Body of pancreas (tissue), 4 donors: ENCODE data around the gene KLK15. TPM values are rescaled to one million over a fixed set of nuclear protein-coding genes. Genes with fewer than 3 reads are reported as not detected.

ENCODE experiments used
- ATAC-seq: fragments of 150-250 bp; one replicate; pipeline ENCODE4 v1.9.1; 2016
- DNase-seq, 4 donors: peaks; one replicate each; pipeline ENCODE4 v3.0.0-alpha.2; 2019
- H3K27ac ChIP-seq, 4 donors: fragments of 200-600 bp; sonication (generic); 1 replicate in 3 of 4; 2 replicates in 1 of 4; pipeline versions ENCODE4 v1.5.1 to v1.6.1; 2016 to 2019; ENCODE audit warnings: mild to moderate bottlenecking in 1 of 4, mixed read lengths in 1 of 4, moderate library complexity in 1 of 4
- H3K27me3 ChIP-seq, 2 donors: fragments of 200-600 bp; sonication (generic); one replicate each; pipeline ENCODE4 v1.6.0; 2016; ENCODE audit warnings: mild to moderate bottlenecking in 1 of 2
- H3K36me3 ChIP-seq, 2 donors: fragments of 200-600 bp; sonication (generic); replicated peaks in 1 of 2; 2 replicates each; pipeline ENCODE4 v1.5.1; 2016; ENCODE audit warnings: low read depth in 2 of 2; ENCODE audit not compliant: insufficient read depth in 1 of 2
- H3K4me1 ChIP-seq: fragments of 200-600 bp; sonication (generic); one replicate; pipeline ENCODE4 v1.6.0; 2016
- H3K4me3 ChIP-seq, 2 donors: fragments of 200-600 bp; sonication (generic); 1 replicate in 1 of 2; 2 replicates in 1 of 2; pipeline ENCODE4 v1.5.1; 2016 to 2019
- H3K9me3 ChIP-seq, 3 donors: fragments of 200-600 bp; sonication (generic); 1 replicate in 2 of 3; 2 replicates in 1 of 3; pipeline ENCODE4 v1.5.1; 2016
- CTCF ChIP-seq, 7 experiments: fragments of 450-650 bp in 4 of 7; fragments of 200-600 bp in 3 of 7; sonication (generic) in 3 of 7; IDR thresholded peaks; one replicate each; pipeline ENCODE4 v1.5.1; 2016 to 2019; ENCODE audit warnings: antibody characterized with exemption in 7 of 7
- POLR2A ChIP-seq, 3 donors: fragments of 450-650 bp; IDR thresholded peaks; one replicate each; pipeline ENCODE4 v1.6.1; 2016; ENCODE audit warnings: antibody characterized with exemption in 3 of 3, mild to moderate bottlenecking in 2 of 3
- WGBS, 2 donors: methylation state at CpG; one replicate each; pipeline ENCODE4 v1.1.5; 2017; 5-methylcytosine and 5-hydroxymethylcytosine counted together
- intact Hi-C: fragments of 100-400 bp; cut with DNase I; formaldehyde crosslinking; loops from one replicate; pipeline ENCODE4 v1.15.1; 2023
- total RNA-seq, 2 donors: library from RNA; depleted of rRNA; stranded (reverse); fragments of >200 nt; gene quantifications; one replicate each; pipeline ENCODE4 v1.1.0, GENCODE V29; 2016

KLK15 gene
- total RNA-seq, 2 donors from 2014 or later = not detected

GRCh38 chr19:50826492-50827240 lies 6.7 kb downstream of the KLK15 start:
- no peaks in the 10 kb centered on the region for H3K9me3 ChIP-seq
- H3K4me1 ChIP-seq = peaks cover 40% of the 10 kb centered on the region
- no peak overlapping the region for H3K27ac ChIP-seq
- no peak for TF ChIP-seq POLR2A (IDR thresholded peaks at IDR 0.05)
- TF ChIP-seq CTCF (IDR thresholded peaks at IDR 0.05) = no peak
- no peak for DNase-seq
- intact Hi-C loops = no loop called here
- no peaks in the 10 kb centered on the region for H3K36me3 ChIP-seq
- H3K4me3 ChIP-seq = no peak overlapping the region
- no peaks in the 10 kb centered on the region for H3K27me3 ChIP-seq
- 79 to 86% methylated on average over 15 to 42 of the region's 43 CpGs for WGBS, 2 donors
- ATAC-seq = no peak

- H3K4me3 ChIP-seq = peak within 1 kb of the TSS in 1 of 2 donors; percentile 61
- H3K36me3 ChIP-seq = no peaks in the 10 kb centered on the region
- DNase-seq (peak; percentile 88 to 96 (median 92)), ATAC-seq (peak; percentile 71)
- H3K9me3 ChIP-seq = no peaks in the 10 kb centered on the region
- H3K27ac ChIP-seq = peak within 1 kb of the TSS; percentile 78 to 92 (median 83)
- intact Hi-C loops = no loop called here
- peaks cover 67% of the 10 kb centered on the region for H3K4me1 ChIP-seq
- H3K27me3 ChIP-seq = no peaks in the 10 kb centered on the region
- 22 to 28% methylated on average over 9 to 13 of the region's 14 CpGs for WGBS, 2 donors
- TF ChIP-seq POLR2A (IDR thresholded peaks at IDR 0.05) = peak; percentile 33 to 87 (median 76)
- peak in 1 of 7 experiments; percentile 9 for TF ChIP-seq CTCF (IDR thresholded peaks at IDR 0.05)
These were observed 9.9 kb downstream of the KLK15 start, which contains the start of gene KLK1 for GRCh38 chr19:50823389-50824042. Gene KLK1 (minus strand): TSS chr19:50823787. CDS start chr19:50823748, 39 bp downstream.

GRCh38 chr19:50822661-50823208 lies 10.6 kb downstream of the KLK15 start:
- Histone ChIP-seq H3K4me3 (peak overlapping the region in 1 of 2 donors; percentile 61), H3K9me3 (no peaks in the 10 kb centered on the region), H3K36me3 (no peaks in the 10 kb centered on the region), H3K27me3 (no peaks in the 10 kb centered on the region), H3K27ac (peak overlapping the region; percentile 78 to 92 (median 83)), H3K4me1 (peaks cover 75% of the 10 kb centered on the region)
- peak in 1 of 4 donors; percentile 21 for DNase-seq
- 32 to 37% methylated on average over 7 of the region's 7 CpGs for WGBS, 2 donors
- ATAC-seq = no peak
- TF ChIP-seq CTCF (IDR thresholded peaks at IDR 0.05) = no peak
- TF ChIP-seq POLR2A (IDR thresholded peaks at IDR 0.05) = no peak
- intact Hi-C loops = no loop called here

- H3K27me3 ChIP-seq = no peaks in the 10 kb centered on the region
These were observed 11.8 kb downstream of the KLK15 start for GRCh38 chr19:50821622-50822021.

More at GRCh38 chr19:50821622-50822021, 11.8 kb downstream of the KLK15 start:
- no peaks in the 10 kb centered on the region for H3K36me3 ChIP-seq
- intact Hi-C loops = no loop called here
- H3K4me1 ChIP-seq = peaks cover 78% of the 10 kb centered on the region
- 22 to 56% methylated on average over 2 to 8 of the region's 8 CpGs for WGBS, 2 donors
- no peaks in the 10 kb centered on the region for H3K9me3 ChIP-seq
- TF ChIP-seq CTCF (IDR thresholded peaks at IDR 0.05) (no peak), POLR2A (IDR thresholded peaks at IDR 0.05) (peak in 1 of 3 donors; percentile 9)
- ATAC-seq (no peak), DNase-seq (peak; percentile 33 to 62 (median 42))
- no peak overlapping the region for H3K4me3 ChIP-seq
- H3K27ac ChIP-seq = peak overlapping the region; percentile 78 to 92 (median 83)
